ENCODE measurements around the gene FCF1.

Gene FCF1

GRCh38 chr14:74763803-74764531 is 51.0 kb downstream of the FCF1 start:
- no peak for DNase-seq (ENCODE audit: low read depth)

DNA sequence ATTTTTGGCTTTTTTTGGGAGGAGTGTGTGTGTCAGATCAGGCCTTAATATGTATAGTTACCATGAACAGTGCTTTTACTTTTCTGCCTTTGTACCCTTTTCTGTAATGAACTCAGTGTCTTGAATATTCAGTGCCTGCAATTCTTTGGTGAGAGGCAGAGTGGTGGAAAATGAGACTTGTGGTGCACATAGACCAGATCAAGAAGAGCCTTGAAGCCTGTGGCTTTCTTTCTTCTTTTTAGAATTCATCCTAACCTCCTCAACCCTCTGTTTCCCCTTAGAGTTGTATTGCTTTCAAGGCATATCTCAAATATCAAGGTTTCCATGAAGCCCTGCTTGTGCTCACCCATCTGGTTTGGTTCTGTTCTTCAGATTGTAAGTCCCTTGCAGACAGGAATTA is 52.8 kb downstream of the FCF1 start:
- DNase-seq (ENCODE audit: low read depth): no peak

DNA sequence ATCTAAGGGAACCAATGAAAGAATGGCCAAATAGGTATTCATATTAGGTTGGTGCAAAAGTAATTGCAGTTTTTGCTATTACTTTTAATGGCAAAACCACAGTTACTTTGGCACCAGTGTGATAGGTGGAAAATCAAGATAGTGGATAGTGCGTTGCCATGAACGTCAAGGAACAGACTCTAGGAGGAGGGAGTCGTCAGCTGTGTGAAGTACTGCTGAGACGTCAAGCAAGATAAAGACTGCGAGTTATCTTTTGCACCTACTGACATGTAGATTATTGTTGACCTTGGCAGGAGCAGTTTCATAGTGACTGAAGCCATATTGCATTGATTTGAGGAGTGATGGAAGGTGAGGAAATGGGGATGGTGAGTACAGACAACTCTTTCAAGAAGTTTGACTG is 58.5 kb downstream of the FCF1 start:
- DNase-seq (ENCODE audit: low read depth): no peak

GRCh38 chr14:74784634-74785033 is 71.7 kb downstream of the FCF1 start:
- no peak for DNase-seq (ENCODE audit: low read depth)

GRCh38 chr14:74785056-74785613 is 72.2 kb downstream of the FCF1 start:
- DNase-seq (ENCODE audit: low read depth): no peak

DNA sequence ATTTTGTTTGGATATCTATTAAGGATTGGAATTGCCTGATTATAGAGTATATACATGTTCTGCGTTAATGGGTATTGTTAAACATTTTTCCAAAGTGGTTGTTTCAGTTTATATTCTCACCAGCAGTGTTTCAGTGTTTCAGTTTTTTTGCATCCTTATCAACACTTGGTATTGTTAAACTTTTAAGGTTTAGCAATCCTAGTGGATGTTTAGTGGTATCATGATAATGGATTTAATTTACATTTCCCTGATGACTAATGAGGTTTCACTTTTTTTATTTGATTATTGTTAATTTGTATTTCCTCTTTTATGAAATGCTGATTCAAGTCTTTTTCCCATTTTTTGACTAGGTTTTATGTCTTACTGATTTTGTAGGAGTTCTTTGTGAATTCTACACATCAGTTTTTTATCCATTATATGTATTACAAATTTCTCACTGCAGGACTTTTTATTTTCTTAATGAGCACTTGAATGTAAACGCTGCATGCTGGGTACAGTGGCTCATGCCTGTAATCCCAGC is 73.9 kb downstream of the FCF1 start:
- DNase-seq (ENCODE audit: low read depth): no peak
